A549 (cell line): ENCODE data around the gene XRCC1. TPM values are rescaled to one million over a fixed set of nuclear protein-coding genes. Genes with fewer than 3 reads are reported as not detected.

ENCODE experiments used
- ATAC-seq, 2 experiments: fragments of 200-7000 bp in 1 of 2; fragments of >200 bp in 1 of 2; cut with Nextera tagmentation in 1 of 2; cut with Tn5 transposase in 1 of 2; 3 replicates each; pipeline versions ENCODE4 v1.8.0 to v1.9.1; 2018 to 2020; ENCODE audit warnings: mild to moderate bottlenecking in 1 of 2, moderate library complexity in 1 of 2
- CTCF ChIA-PET: fragments of 300-600 bp; sonication (Branson Sonifier 250); formaldehyde crosslinking; extraction: SDS; loops from one replicate; lab custom pipeline; 2021; ENCODE audit warnings: antibody characterized with exemption, inconsistent platforms; lab: Yijun Ruan, JAX
- POLR2A ChIA-PET: fragments of 350-600 bp; formaldehyde crosslinking; extraction: SDS; loops from one replicate; lab custom pipeline; 2021; ENCODE audit warnings: antibody characterized with exemption, inconsistent platforms; lab: Yijun Ruan, JAX
- DNase-seq, 2 experiments: peaks; one replicate each; pipeline versions ENCODE4 v3.0.0 to v3.0.0-alpha.2; 2011 to 2016; ENCODE audit warnings: low read depth in 1 of 2, low spot score in 1 of 2
- FAIRE-seq: peaks from 2 replicates; lab custom pipeline; 2011; peaks lifted over from hg19 to GRCh38; lab: Jason Lieb, UNC
- H3K27ac ChIP-seq, 2 experiments: fragments of >200 bp; sonication (Bioruptor Twin); formaldehyde crosslinking; 3 replicates each; pipeline ENCODE4 v1.5.1; 2016 to 2017
- H3K4me1 ChIP-seq: fragments of >200 bp; sonication (Bioruptor Twin); formaldehyde crosslinking; 3 replicates; pipeline ENCODE4 v1.6.1; 2016
- H3K4me2 ChIP-seq: fragments of >200 bp; sonication (Bioruptor Twin); formaldehyde crosslinking; 3 replicates; pipeline ENCODE4 v1.6.1; 2016
- H3K4me3 ChIP-seq: fragments of >200 bp; sonication (Bioruptor Twin); formaldehyde crosslinking; 3 replicates; pipeline ENCODE4 v1.5.1; 2016
- H3K9me3 ChIP-seq: fragments of >200 bp; sonication (Bioruptor Twin); formaldehyde crosslinking; 3 replicates; pipeline ENCODE4 v1.6.1; 2016
- ATOH8 ChIP-seq: fragments of 250-450 bp; sonication (Bioruptor Pico); IDR thresholded peaks from 2 replicates; pipeline ENCODE4 v1.5.0; 2020; ENCODE audit warnings: low read depth, mild to moderate bottlenecking, moderate library complexity
- CBX8 ChIP-seq: fragments of 200-600 bp; sonication (generic); IDR thresholded peaks from 2 replicates; pipeline ENCODE4 v1.6.1; 2016
- ELK1 ChIP-seq: fragments of 150-350 bp; IDR thresholded peaks from 2 replicates; pipeline ENCODE4 v1.6.1; 2014; ENCODE audit warnings: low read depth, mild to moderate bottlenecking, low read length
- FOSB ChIP-seq: fragments of 250-450 bp; sonication (Bioruptor Pico); IDR thresholded peaks from 2 replicates; pipeline ENCODE4 v1.5.0; 2020; ENCODE audit warnings: mild to moderate bottlenecking, moderate library complexity
- FOSL2 ChIP-seq, 2 experiments: fragments of 450-650 bp in 1 of 2; fragments of >200 bp in 1 of 2; sonication (Bioruptor Twin) in 1 of 2; formaldehyde crosslinking; IDR thresholded peaks; 2 replicates each; pipeline versions ENCODE4 v1.5.0 to v1.6.1; 2016 to 2020; ENCODE audit warnings: mild to moderate bottlenecking in 1 of 2, moderate library complexity in 1 of 2
- FOXS1 ChIP-seq: fragments of 250-450 bp; sonication (Bioruptor Pico); IDR thresholded peaks from 2 replicates; pipeline ENCODE4 v1.5.0; 2020; ENCODE audit warnings: mild to moderate bottlenecking, moderate library complexity
- HEYL ChIP-seq: fragments of 250-450 bp; sonication (Bioruptor Pico); IDR thresholded peaks from 2 replicates; pipeline ENCODE4 v1.8.0; 2021; ENCODE audit warnings: mild to moderate bottlenecking, moderate library complexity
- KDM1A ChIP-seq: fragments of 200-600 bp; sonication (generic); IDR thresholded peaks from 2 replicates; pipeline ENCODE4 v1.6.1; 2016; ENCODE audit warnings: low read depth, mild to moderate bottlenecking
- PBX3 ChIP-seq: IDR thresholded peaks from 2 replicates; pipeline ENCODE4 v1.6.1; 2012
- POLR2A ChIP-seq: IDR thresholded peaks from 2 replicates; pipeline ENCODE4 v1.6.1; 2012; ENCODE audit warnings: mild to moderate bottlenecking, low read length
- RARB ChIP-seq: fragments of 250-450 bp; sonication (Bioruptor Pico); IDR thresholded peaks from 2 replicates; pipeline ENCODE4 v1.8.0; 2021; ENCODE audit warnings: mild to moderate bottlenecking, moderate library complexity
- RCOR1 ChIP-seq: fragments of 150-350 bp; IDR thresholded peaks from 2 replicates; pipeline ENCODE4 v1.6.1; 2014; ENCODE audit warnings: antibody characterized with exemption, low read length, low read depth
- REST ChIP-seq: fragments of 200-600 bp; sonication (generic); IDR thresholded peaks from 2 replicates; pipeline ENCODE4 v1.6.1; 2016; ENCODE audit warnings: antibody characterized with exemption, mild to moderate bottlenecking, moderate library complexity
- RFX5 ChIP-seq: fragments of 450-650 bp; IDR thresholded peaks from 2 replicates; pipeline ENCODE4 v1.7.1; 2014; ENCODE audit warnings: antibody characterized with exemption, mild to moderate bottlenecking, moderate library complexity
- RNF2 ChIP-seq: fragments of 200-600 bp; sonication (generic); IDR thresholded peaks from 2 replicates; pipeline ENCODE4 v1.6.1; 2016; ENCODE audit warnings: low read depth, mild to moderate bottlenecking, antibody characterized with exemption, moderate library complexity, borderline replicate concordance
- ZFP36 ChIP-seq: fragments of 450-650 bp; IDR thresholded peaks from 2 replicates; pipeline ENCODE4 v1.6.1; 2014; ENCODE audit warnings: borderline replicate concordance; ENCODE audit not compliant: partially characterized antibody
- ZNF302 ChIP-seq: fragments of 250-450 bp; sonication (Bioruptor Pico); IDR thresholded peaks from 2 replicates; pipeline ENCODE4 v1.9.0; 2021; ENCODE audit warnings: inconsistent platforms, mild to moderate bottlenecking, moderate library complexity
- WGBS: methylation state at CpG from one replicate; pipeline ENCODE4 v1.1.6; 2017; ENCODE audit errors: missing lambda C conversion rate; 5-methylcytosine and 5-hydroxymethylcytosine counted together
- polyA plus RNA-seq, 4 experiments: library from polyadenylated mRNA; depleted of rRNA in 3 of 4; stranded (reverse); fragments of >200 nt; fragmentation: RNase III in 1 of 4; extraction: RNeasy Plus Mini Kit Qiagen cat#74134 plus additional on column Dnase treatment in 1 of 4; gene quantifications; 2 replicates in 3 of 4; 3 replicates in 1 of 4; pipeline ENCODE4 v1.2.3, GENCODE V29; 2011 to 2017

XRCC1 gene
- polyA plus RNA-seq, 2 of the 4 experiments (the other 2 are of a cell fraction): 32.0 to 55.1 TPM

- no peak for TF ChIP-seq CBX8
- TF ChIP-seq ZFP36: no peak
- TF ChIP-seq ELK1: no peak
- TF ChIP-seq RNF2: no peak
- TF ChIP-seq ATOH8 (CRISPR knock-in tag): no peak
- TF ChIP-seq ZNF302 (CRISPR knock-in tag): no peak
- ATAC-seq (no peak), DNase-seq (no peak), FAIRE-seq (no peak)
- POLR2A ChIA-PET: no interaction called here
- WGBS: 94% methylated on average over 9 of the region's 9 CpGs
- H3K9me3 ChIP-seq: no peaks in the 10 kb centered on the region
- H3K27ac ChIP-seq: no peak overlapping the region
- no peak overlapping the region for H3K4me2 ChIP-seq
- H3K4me1 ChIP-seq: no peaks in the 10 kb centered on the region
- CTCF ChIA-PET: interaction anchor here (0.6 to 15.3 kb wide), 5 partner anchors 12 to 180 kb away, joined by 3 to 167 read pairs (median 3); no protein-coding TSS in a partner anchor
- H3K4me3 ChIP-seq: no peak overlapping the region
These were observed 31.2 kb downstream of the XRCC1 start for GRCh38 chr19:43544077-43544476.

- TF ChIP-seq RARB (CRISPR knock-in tag) (no peak), FOXS1 (CRISPR knock-in tag) (no peak), RFX5 (no peak), HEYL (CRISPR knock-in tag) (no peak), PBX3 (no peak), POLR2A (no peak), FOSB (CRISPR knock-in tag) (no peak), KDM1A (no peak), REST (no peak), FOSL2 (IDR thresholded peaks at IDR 0.05) (no peak), FOSL2 (CRISPR knock-in tag; IDR thresholded peaks at IDR 0.05) (no peak), RCOR1 (no peak)
- Histone ChIP-seq H3K27ac (no peak overlapping the region), H3K4me2 (no peak overlapping the region), H3K4me1 (no peaks in the 10 kb centered on the region), H3K4me3 (no peak overlapping the region), H3K9me3 (no peaks in the 10 kb centered on the region)
- CTCF ChIA-PET: interaction anchor here (15.3 kb wide), 1 partner anchor 14 kb away, joined by 167 read pairs; no protein-coding TSS in a partner anchor
- 84% methylated on average over 5 of the region's 5 CpGs for WGBS
- ATAC-seq (no peak), DNase-seq (no peak), FAIRE-seq (no peak)
- POLR2A ChIA-PET: no interaction called here
These were observed 33.2 kb downstream of the XRCC1 start for GRCh38 chr19:43541920-43542650.
